Measurements from ENCODE around the gene CAPN15.

CAPN15 gene

GRCh38 chr16:540645-541340 lies 13.3 kb downstream of the CAPN15 start:
- DNase-seq = no peak

- no peak for DNase-seq
These were observed 16.0 kb downstream of the CAPN15 start for GRCh38 chr16:543301-544164.

- DNase-seq = no peak
These were observed 17.0 kb downstream of the CAPN15 start for GRCh38 chr16:544517-544916.

- peak in 26 of 58 donors; percentile 3 to 73 (median 25) for DNase-seq
These were observed 19.6 kb downstream of the CAPN15 start for GRCh38 chr16:546909-547770.

GRCh38 chr16:548586-548985 lies 21.1 kb downstream of the CAPN15 start:
- DNase-seq = no peak

- DNase-seq = no peak
These were observed 22.2 kb downstream of the CAPN15 start for GRCh38 chr16:549544-550263.

- DNase-seq = no peak
These were observed 23.7 kb downstream of the CAPN15 start for GRCh38 chr16:551210-551609.

- DNase-seq = no peak
These were observed 24.7 kb downstream of the CAPN15 start for GRCh38 chr16:552171-552570.

- no peak for DNase-seq
These were observed 26.2 kb downstream of the CAPN15 start for GRCh38 chr16:553601-554296.

GRCh38 chr16:554297-554621 lies 26.7 kb downstream of the CAPN15 start:
- DNase-seq = no peak

- no peak for DNase-seq
These were observed 27.3 kb downstream of the CAPN15 start for GRCh38 chr16:554640-555365.

- no peak for DNase-seq
These were observed 28.3 kb downstream of the CAPN15 start for GRCh38 chr16:555528-556473.

GRCh38 chr16:556474-557173 lies 29.1 kb downstream of the CAPN15 start:
- DNase-seq = no peak

GRCh38 chr16:557463-558297 lies 30.2 kb downstream of the CAPN15 start:
- no peak for DNase-seq

- DNase-seq = no peak
These were observed 30.9 kb downstream of the CAPN15 start for GRCh38 chr16:558298-559020.

GRCh38 chr16:559021-559380 lies 31.5 kb downstream of the CAPN15 start:
- no peak for DNase-seq

Data from anterior cingulate cortex (tissue), 58 donors.